HepG2 (cell line): ENCODE results near the gene SLC44A4. TPM values are rescaled to one million over a fixed set of nuclear protein-coding genes. Genes with fewer than 3 reads are reported as not detected.

Experiments
- ATAC-seq: fragments of 200-7000 bp; cut with Tn5 transposase; 3 replicates; pipeline ENCODE4 v1.9.1; 2020; ENCODE audit warnings: mild to moderate bottlenecking, moderate library complexity
- BruUV-seq: library from RNA; stranded (reverse); fragments of 400-500 nt; replicated peaks from 2 replicates; lab custom pipeline; 2021; lab: Mats Ljungman, UMichigan
- CTCF ChIA-PET: fragments of 300-600 bp; formaldehyde crosslinking; extraction: SDS; loops from one replicate; lab custom pipeline; 2021; ENCODE audit warnings: low total read pairs, inconsistent platforms, low intra/inter-chr PET ratio; lab: Yijun Ruan, JAX
- POLR2A ChIA-PET: fragments of 350-600 bp; sonication (Branson Sonifier 250); formaldehyde crosslinking; loops from one replicate; lab custom pipeline; 2020; ENCODE audit warnings: antibody characterized with exemption, inconsistent platforms; lab: Yijun Ruan, JAX
- DNase-seq: peaks from one replicate; pipeline ENCODE4 v3.0.0-alpha.2; 2015; ENCODE audit warnings: low spot score
- FAIRE-seq: peaks from 3 replicates; lab custom pipeline; 2011; peaks lifted over from hg19 to GRCh38; lab: Jason Lieb, UNC
- H2AFZ ChIP-seq: one replicate; pipeline ENCODE4 v1.6.1; 2011; ENCODE audit warnings: low read length, inconsistent platforms
- H3K27ac ChIP-seq: fragments of 300-600 bp; 3 replicates; pipeline ENCODE4 v1.8.0; 2011; ENCODE audit warnings: mixed run types, mild to moderate bottlenecking, mixed read lengths, low read length, inconsistent platforms; ENCODE audit not compliant: insufficient read depth; ENCODE audit errors: extremely low read length
- H3K27me3 ChIP-seq, 2 experiments: fragments of 200-600 bp in 1 of 2; 2 replicates in 1 of 2; 3 replicates in 1 of 2; pipeline versions ENCODE4 v1.6.0 to v1.8.0; 2011; ENCODE audit warnings: low read length in 2 of 2, mild to moderate bottlenecking in 2 of 2, moderate library complexity in 2 of 2, inconsistent platforms in 1 of 2; ENCODE audit not compliant: insufficient read depth in 2 of 2, control insufficient read depth in 1 of 2
- H3K36me3 ChIP-seq, 2 experiments: fragments of 200-600 bp in 1 of 2; replicated peaks in 1 of 2; 2 replicates in 1 of 2; 3 replicates in 1 of 2; pipeline versions ENCODE4 v1.5.1 to v1.8.0; 2011; ENCODE audit warnings: low read length in 2 of 2, inconsistent platforms in 1 of 2; ENCODE audit not compliant: insufficient read depth in 2 of 2, control insufficient read depth in 1 of 2
- H3K4me1 ChIP-seq: 2 replicates; pipeline ENCODE4 v1.5.1; 2012; ENCODE audit warnings: low read length, inconsistent platforms; ENCODE audit not compliant: insufficient read depth
- H3K4me2 ChIP-seq: 2 replicates; pipeline ENCODE4 v1.6.0; 2011; ENCODE audit warnings: low read depth, low read length, inconsistent platforms
- H3K4me3 ChIP-seq, 3 experiments: fragments of 200-600 bp in 1 of 3; sonication (generic), shearing (Covaris generic) in 1 of 3; replicated peaks in 1 of 3; 2 replicates each; pipeline ENCODE4 v1.5.1; 2011 to 2016; ENCODE audit warnings: low read length in 3 of 3, inconsistent platforms in 2 of 3, low read depth in 2 of 3, mild to moderate bottlenecking in 2 of 3, control low read depth in 1 of 3, mixed read lengths in 1 of 3; ENCODE audit not compliant: insufficient read depth in 1 of 3
- H3K79me2 ChIP-seq: one replicate; pipeline ENCODE4 v1.6.1; 2011; ENCODE audit warnings: low read length, inconsistent platforms; ENCODE audit not compliant: insufficient read depth
- H3K9ac ChIP-seq: 2 replicates; pipeline ENCODE4 v1.6.0; 2011; ENCODE audit warnings: mild to moderate bottlenecking, low read depth, low read length, inconsistent platforms; ENCODE audit not compliant: insufficient read depth
- H3K9me3 ChIP-seq: 2 replicates; pipeline ENCODE4 v1.5.1; 2012; ENCODE audit warnings: mild to moderate bottlenecking, low read length
- H4K20me1 ChIP-seq: 2 replicates; pipeline ENCODE4 v1.6.0; 2011; ENCODE audit warnings: inconsistent platforms, mild to moderate bottlenecking, low read length, moderate library complexity; ENCODE audit not compliant: insufficient read depth
- HNF4A ChIP-seq: sonication (generic); formaldehyde crosslinking; IDR thresholded peaks from 2 replicates; pipeline ENCODE4 v1.4.0; 2020; ENCODE audit warnings: missing genetic modification reagents
- IRX3 ChIP-seq: sonication (generic); formaldehyde crosslinking; IDR thresholded peaks from 2 replicates; pipeline ENCODE4 v1.8.1; 2023; ENCODE audit warnings: mild to moderate bottlenecking, low read depth, missing genetic modification reagents, borderline replicate concordance
- JARID2 ChIP-seq: sonication (generic); formaldehyde crosslinking; IDR thresholded peaks from 2 replicates; pipeline ENCODE4 v1.8.1; 2023; ENCODE audit warnings: missing genetic modification reagents, inconsistent platforms; ENCODE audit not compliant: insufficient replicate concordance
- KDM6A ChIP-seq: IDR thresholded peaks from 2 replicates; pipeline ENCODE4 v1.6.1; 2016; ENCODE audit warnings: low read depth
- PAWR ChIP-seq: sonication (generic); formaldehyde crosslinking; IDR thresholded peaks from 2 replicates; pipeline ENCODE4 v1.4.0; 2020; ENCODE audit warnings: missing genetic modification reagents, mild to moderate bottlenecking, borderline replicate concordance
- RFX3 ChIP-seq: IDR thresholded peaks from 2 replicates; pipeline ENCODE4 v1.6.1; 2016; ENCODE audit warnings: missing biosample characterization, missing genetic modification reagents
- TRIM22 ChIP-seq: fragments of 450-650 bp; IDR thresholded peaks from 2 replicates; pipeline ENCODE4 v1.6.1; 2017
- ZMYM3 ChIP-seq: sonication (generic); formaldehyde crosslinking; IDR thresholded peaks from 2 replicates; pipeline ENCODE4 v1.5.1; 2020; ENCODE audit warnings: mild to moderate bottlenecking, missing genetic modification reagents
- ZNF274 ChIP-seq: sonication (generic); formaldehyde crosslinking; IDR thresholded peaks from 2 replicates; pipeline ENCODE4 v1.5.1; 2020; ENCODE audit warnings: mild to moderate bottlenecking, missing genetic modification reagents
- ZNF574 ChIP-seq: sonication (generic); formaldehyde crosslinking; IDR thresholded peaks from 2 replicates; pipeline ENCODE4 v1.4.0; 2020; ENCODE audit warnings: missing genetic modification reagents
- WGBS: methylation state at CpG from one replicate; pipeline ENCODE4 v1.1.6; 2017; ENCODE audit warnings: low lambda C conversion rate; 5-methylcytosine and 5-hydroxymethylcytosine counted together
- in situ Hi-C: cut with HindIII; loops from 2 replicates; pipeline ENCODE4 v1.10.0; 2017; ENCODE audit warnings: low pct_unique_long_range_greater_than_20kb; ENCODE audit not compliant: extremely low pct_ligation_motif_present
- intact Hi-C: fragments of 100-400 bp; cut with micrococcal nuclease; formaldehyde crosslinking; loops from one replicate; pipeline ENCODE4 v1.10.0; 2022; ENCODE audit not compliant: unreplicated experiment
- polyA plus RNA-seq, 8 experiments: library from polyadenylated mRNA; depleted of rRNA in 3 of 8; stranded (reverse) in 7 of 8; unstranded in 1 of 8; fragments of >200 nt; fragmentation: Illumina TruSeq in 4 of 8; extraction: Trizol in 4 of 8; gene quantifications; 2 replicates each; pipeline versions ENCODE4 v1.2.1 to v1.2.3, GENCODE V29; 2011 to 2016; ENCODE audit warnings: low read depth in 4 of 8, missing spikeins in 1 of 8, mixed read lengths in 1 of 8; ENCODE audit not compliant: insufficient read depth in 1 of 8
- total RNA-seq, 5 experiments: library from RNA; depleted of rRNA; stranded (reverse); fragments of >200 nt; fragmentation: Illumina TruSeq; extraction: Trizol; gene quantifications; 2 replicates each; pipeline ENCODE4 v1.2.3, GENCODE V29; 2016; ENCODE audit warnings: low read depth in 1 of 5
- TF ChIP-seq, protein P1 (sequence below): IDR thresholded peaks from 2 replicates; pipeline ENCODE4 v1.6.1; 2016; ENCODE audit warnings: mild to moderate bottlenecking
- TF ChIP-seq, protein P2 (sequence below): sonication (generic); formaldehyde crosslinking; IDR thresholded peaks from 2 replicates; pipeline ENCODE4 v1.8.0; 2022; ENCODE audit warnings: mild to moderate bottlenecking, missing genetic modification reagents; ENCODE audit not compliant: insufficient replicate concordance

SLC44A4 gene
- total and polyA plus RNA-seq, 2 of the 13 experiments (the other 11 are each of a cell fraction or from before 2014, with no cell fraction given): 3.5 to 5.9 TPM

- TF ChIP-seq ZNF574 (CRISPR knock-in tag) (0 out of 2 replicates have a peak, but pooled peaks have one; percentile 44), IRX3 (CRISPR knock-in tag) (0 out of 2 replicates have a peak, but pooled peaks have one; percentile 31), JARID2 (CRISPR knock-in tag) (peak; percentile 14)
- TF ChIP-seq, protein P1, sequence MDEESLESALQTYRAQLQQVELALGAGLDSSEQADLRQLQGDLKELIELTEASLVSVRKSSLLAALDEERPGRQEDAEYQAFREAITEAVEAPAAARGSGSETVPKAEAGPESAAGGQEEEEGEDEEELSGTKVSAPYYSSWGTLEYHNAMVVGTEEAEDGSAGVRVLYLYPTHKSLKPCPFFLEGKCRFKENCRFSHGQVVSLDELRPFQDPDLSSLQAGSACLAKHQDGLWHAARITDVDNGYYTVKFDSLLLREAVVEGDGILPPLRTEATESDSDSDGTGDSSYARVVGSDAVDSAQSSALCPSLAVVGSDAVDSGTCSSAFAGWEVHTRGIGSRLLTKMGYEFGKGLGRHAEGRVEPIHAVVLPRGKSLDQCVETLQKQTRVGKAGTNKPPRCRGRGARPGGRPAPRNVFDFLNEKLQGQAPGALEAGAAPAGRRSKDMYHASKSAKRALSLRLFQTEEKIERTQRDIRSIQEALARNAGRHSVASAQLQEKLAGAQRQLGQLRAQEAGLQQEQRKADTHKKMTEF (CRISPR knock-in tag): peak; percentile 2; the same call in 1 of the 2 replicates
Observed at GRCh38 chr6:31864123-31864562, 14.7 kb downstream of the SLC44A4 start (continued).

DNA sequence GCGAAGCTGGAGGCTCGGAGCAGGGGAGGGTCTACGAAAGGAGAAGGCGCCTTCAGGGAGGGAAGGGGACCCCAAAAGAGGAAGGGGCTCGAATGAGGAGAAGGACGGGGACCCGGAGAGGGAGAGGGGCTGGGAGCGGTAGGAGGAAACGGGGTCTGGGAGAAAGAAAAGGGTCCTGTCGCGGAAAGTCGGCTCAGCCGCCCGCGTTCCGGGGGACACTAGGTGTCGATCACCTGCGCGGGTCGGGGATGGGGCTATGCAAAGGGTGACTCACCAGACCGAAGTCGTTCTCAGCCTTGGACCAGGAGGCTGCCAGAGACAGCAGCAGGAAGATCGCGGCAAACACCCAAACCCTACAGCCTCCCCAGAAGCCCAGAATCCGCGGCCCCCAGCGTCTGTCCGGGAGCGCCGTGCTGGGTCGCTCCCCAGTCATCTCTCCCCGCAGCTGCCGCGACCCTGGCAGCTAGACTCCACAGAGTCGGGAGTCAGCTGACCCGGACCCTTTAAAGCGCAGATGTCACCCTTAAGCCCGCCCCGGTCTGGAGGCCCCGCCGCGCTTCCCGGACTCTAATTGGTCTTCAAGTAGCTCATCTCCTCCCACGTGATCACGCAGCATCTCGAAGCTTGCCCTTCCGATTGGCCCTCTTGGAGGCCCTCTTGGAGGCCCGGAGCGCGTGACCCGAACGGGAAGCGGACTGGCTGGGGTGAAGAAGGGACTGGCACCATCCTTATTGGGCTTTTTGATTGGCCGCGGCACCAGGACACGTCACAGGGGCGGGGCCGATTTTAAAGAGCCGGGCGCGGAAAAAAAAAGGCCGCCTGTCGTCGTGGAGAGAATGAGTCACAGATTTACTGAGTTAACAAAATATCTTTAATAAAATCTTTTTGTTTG is 16.2 kb downstream of the SLC44A4 start, which contains the start of gene NEU1:
TSS of gene NEU1 (minus strand) at position 478 of the 892 bp plus-strand sequence. CDS start at position 433, 45 bp downstream.
- WGBS: under 1% methylated on average over 40 of the region's 64 CpGs
- POLR2A ChIA-PET: interaction anchor here (0.6 to 5.4 kb wide), 58 partner anchors 9 to 1109 kb away, joined by 3 to 264 read pairs (median 6); partner anchors contain the start of genes ABHD16A, AIF1, APOM and ATF6B
- Histone ChIP-seq H3K27me3 (no peaks in the 10 kb centered on the region; a peak in 1 of 5 replicates), H3K27ac (peak within 1 kb of the TSS; percentile 92), H3K4me2 (peak within 1 kb of the TSS; percentile 99), H3K4me3 (peak within 1 kb of the TSS; percentile 75 to 99 (median 84)), H3K79me2 (peaks cover 35% of the 10 kb centered on the region), H3K9me3 (no peaks in the 10 kb centered on the region), H2AFZ (no peak within 1 kb of the TSS), H4K20me1 (no peaks in the 10 kb centered on the region), H3K4me1 (peaks cover 68% of the 10 kb centered on the region), H3K9ac (peak within 1 kb of the TSS; percentile 89), H3K36me3 (peaks cover 6 to 29% of the 10 kb centered on the region in 2 experiments; a peak in 4 of 5 replicates)
- peak; percentile 87 for FAIRE-seq
- peak; percentile 81 for ATAC-seq
- CTCF ChIA-PET: no interaction called here
- in situ Hi-C loops: no loop called here
- intact Hi-C loops: loop anchor here (1.0 to 2.0 kb wide), 2 partner anchors 28 to 90 kb away; no protein-coding TSS in a partner anchor
- no TSS peak for BruUV-seq
- DNase-seq: peak; percentile 100
- TF ChIP-seq, protein P2, sequence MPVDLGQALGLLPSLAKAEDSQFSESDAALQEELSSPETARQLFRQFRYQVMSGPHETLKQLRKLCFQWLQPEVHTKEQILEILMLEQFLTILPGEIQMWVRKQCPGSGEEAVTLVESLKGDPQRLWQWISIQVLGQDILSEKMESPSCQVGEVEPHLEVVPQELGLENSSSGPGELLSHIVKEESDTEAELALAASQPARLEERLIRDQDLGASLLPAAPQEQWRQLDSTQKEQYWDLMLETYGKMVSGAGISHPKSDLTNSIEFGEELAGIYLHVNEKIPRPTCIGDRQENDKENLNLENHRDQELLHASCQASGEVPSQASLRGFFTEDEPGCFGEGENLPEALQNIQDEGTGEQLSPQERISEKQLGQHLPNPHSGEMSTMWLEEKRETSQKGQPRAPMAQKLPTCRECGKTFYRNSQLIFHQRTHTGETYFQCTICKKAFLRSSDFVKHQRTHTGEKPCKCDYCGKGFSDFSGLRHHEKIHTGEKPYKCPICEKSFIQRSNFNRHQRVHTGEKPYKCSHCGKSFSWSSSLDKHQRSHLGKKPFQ (CRISPR knock-in tag): peak; percentile 93
- TF ChIP-seq PAWR (CRISPR knock-in tag) (no peak), TRIM22 (no peak), HNF4A (CRISPR knock-in tag) (no peak), RFX3 (no peak), ZNF274 (CRISPR knock-in tag) (peak; percentile 78; the same call in 1 of the 2 replicates), KDM6A (CRISPR knock-in tag) (no peak), ZMYM3 (CRISPR knock-in tag) (no peak; the same call in 1 of the 2 replicates)
